ENCODE measurements around the gene TMEM248. TPM values are rescaled to one million over a fixed set of nuclear protein-coding genes. Genes with fewer than 3 reads are reported as not detected.
"Not testable (repeated sequence)": the region's sequence is repeated elsewhere in the genome, so short reads cannot be mapped to it uniquely, and the experiment has no call there.

Gene TMEM248
- total and polyA plus RNA-seq, 2 donors (not counting 3 experiments of a cell fraction or from before 2014, with no cell fraction given), result 107 to 220 TPM

GRCh38 chr7:66980336-66980735 is 59.3 kb downstream of the TMEM248 start:
- DNase-seq (ENCODE audit: low read depth, low spot score); CTCF ChIA-PET; intact Hi-C loops (cut with micrococcal nuclease); H3K4me3 ChIP-seq (replicated peaks in 1 of 3; ENCODE audit: insufficient read depth in 1 of 3, low read depth in 1 of 3, low read length in 3 of 3); H4K20me1 ChIP-seq (replicated peaks; ENCODE audit: control insufficient read depth, extremely low read depth, insufficient read depth, low read length); H3K79me2 ChIP-seq (ENCODE audit: control insufficient read depth, insufficient read depth, low read length); BruUV-seq (replicated peaks); H3K4me2 ChIP-seq (ENCODE audit: insufficient read depth, low read length); H3K9me1 ChIP-seq (replicated peaks; ENCODE audit: control insufficient read depth, extremely low read depth, insufficient read depth, low read length); dilution Hi-C loops (cut with MboI; ENCODE audit: extremely low pct_ligation_motif_present, low sequenced_read_pairs); FAIRE-seq; H3K36me3 ChIP-seq (ENCODE audit: control insufficient read depth in 2 of 2, extremely low read depth in 1 of 2, insufficient read depth in 2 of 2, low read length in 2 of 2); H3K4me1 ChIP-seq (ENCODE audit: control insufficient read depth, extremely low read depth, insufficient read depth, low read length); POLR2A ChIA-PET; H3K9me3 ChIP-seq (replicated peaks; ENCODE audit: control insufficient read depth, insufficient read depth, low read length); H3K27me3 ChIP-seq (ENCODE audit: control insufficient read depth in 2 of 2, insufficient read depth in 2 of 2, low read length in 2 of 2); H3K27ac ChIP-seq (ENCODE audit: insufficient read depth, low read depth, low read length); H2AFZ ChIP-seq (ENCODE audit: low read depth, low read length); H3K9ac ChIP-seq (replicated peaks; ENCODE audit: extremely low read depth, insufficient read depth, low read length): not testable (repeated sequence)

- H2AFZ ChIP-seq (ENCODE audit: low read depth, low read length); CTCF ChIA-PET; H3K9me1 ChIP-seq (replicated peaks; ENCODE audit: control insufficient read depth, extremely low read depth, insufficient read depth, low read length); H3K4me2 ChIP-seq (ENCODE audit: insufficient read depth, low read length); H3K4me1 ChIP-seq (ENCODE audit: control insufficient read depth, extremely low read depth, insufficient read depth, low read length); H3K9ac ChIP-seq (replicated peaks; ENCODE audit: extremely low read depth, insufficient read depth, low read length); H3K27me3 ChIP-seq (ENCODE audit: control insufficient read depth in 2 of 2, insufficient read depth in 2 of 2, low read length in 2 of 2); FAIRE-seq; DNase-seq (ENCODE audit: low read depth, low spot score); dilution Hi-C loops (cut with MboI; ENCODE audit: extremely low pct_ligation_motif_present, low sequenced_read_pairs); H4K20me1 ChIP-seq (replicated peaks; ENCODE audit: control insufficient read depth, extremely low read depth, insufficient read depth, low read length); BruUV-seq (replicated peaks); H3K27ac ChIP-seq (ENCODE audit: insufficient read depth, low read depth, low read length); POLR2A ChIA-PET; H3K36me3 ChIP-seq (ENCODE audit: control insufficient read depth in 2 of 2, extremely low read depth in 1 of 2, insufficient read depth in 2 of 2, low read length in 2 of 2); H3K9me3 ChIP-seq (replicated peaks; ENCODE audit: control insufficient read depth, insufficient read depth, low read length); intact Hi-C loops (cut with micrococcal nuclease); H3K4me3 ChIP-seq (replicated peaks in 1 of 3; ENCODE audit: insufficient read depth in 1 of 3, low read depth in 1 of 3, low read length in 3 of 3): not testable (repeated sequence)
- peaks cover 12% of the 10 kb centered on the region for H3K79me2 ChIP-seq (ENCODE audit: control insufficient read depth, insufficient read depth, low read length)
These were observed 68.5 kb downstream of the TMEM248 start for GRCh38 chr7:66989552-66989951.

- H3K9me1 ChIP-seq (replicated peaks; ENCODE audit: control insufficient read depth, extremely low read depth, insufficient read depth, low read length); H4K20me1 ChIP-seq (replicated peaks; ENCODE audit: control insufficient read depth, extremely low read depth, insufficient read depth, low read length); CTCF ChIA-PET; H2AFZ ChIP-seq (ENCODE audit: low read depth, low read length); dilution Hi-C loops (cut with MboI; ENCODE audit: extremely low pct_ligation_motif_present, low sequenced_read_pairs); FAIRE-seq; H3K27me3 ChIP-seq (ENCODE audit: control insufficient read depth in 2 of 2, insufficient read depth in 2 of 2, low read length in 2 of 2); H3K27ac ChIP-seq (ENCODE audit: insufficient read depth, low read depth, low read length); BruUV-seq (replicated peaks); H3K9me3 ChIP-seq (replicated peaks; ENCODE audit: control insufficient read depth, insufficient read depth, low read length); H3K4me1 ChIP-seq (ENCODE audit: control insufficient read depth, extremely low read depth, insufficient read depth, low read length); H3K9ac ChIP-seq (replicated peaks; ENCODE audit: extremely low read depth, insufficient read depth, low read length); H3K36me3 ChIP-seq (ENCODE audit: control insufficient read depth in 2 of 2, extremely low read depth in 1 of 2, insufficient read depth in 2 of 2, low read length in 2 of 2); DNase-seq (ENCODE audit: low read depth, low spot score): not testable (repeated sequence)
- POLR2A ChIA-PET, result interaction anchor here (1.9 kb wide), 1 partner anchor 149 kb away, joined by 6 read pairs; no protein-coding TSS in a partner anchor
- H3K79me2 ChIP-seq (ENCODE audit: control insufficient read depth, insufficient read depth, low read length), result peaks cover 15% of the 10 kb centered on the region
- H3K4me3 ChIP-seq (replicated peaks in 1 of 3; ENCODE audit: insufficient read depth in 1 of 3, low read depth in 1 of 3, low read length in 3 of 3), result peak overlapping the region in 2 of 3 experiments; percentile 67 to 74
- peak overlapping the region; percentile 82 for H3K4me2 ChIP-seq (ENCODE audit: insufficient read depth, low read length)
- intact Hi-C loops (cut with micrococcal nuclease), result loop anchor here (2.0 to 10.0 kb wide), 3 partner anchors 43 to 501 kb away; partner anchors contain the start of gene TMEM248
These were observed 73.0 kb downstream of the TMEM248 start for GRCh38 chr7:66994051-66994450.
